ENCODE data around the gene OR4K13. TPM values are rescaled to one million over a fixed set of nuclear protein-coding genes. Genes with fewer than 3 reads are reported as not detected.

Gene OR4K13
- polyA plus RNA-seq, 1 donor (not counting 4 experiments of a cell fraction or from before 2014, with no cell fraction given), result not detected

DNA sequence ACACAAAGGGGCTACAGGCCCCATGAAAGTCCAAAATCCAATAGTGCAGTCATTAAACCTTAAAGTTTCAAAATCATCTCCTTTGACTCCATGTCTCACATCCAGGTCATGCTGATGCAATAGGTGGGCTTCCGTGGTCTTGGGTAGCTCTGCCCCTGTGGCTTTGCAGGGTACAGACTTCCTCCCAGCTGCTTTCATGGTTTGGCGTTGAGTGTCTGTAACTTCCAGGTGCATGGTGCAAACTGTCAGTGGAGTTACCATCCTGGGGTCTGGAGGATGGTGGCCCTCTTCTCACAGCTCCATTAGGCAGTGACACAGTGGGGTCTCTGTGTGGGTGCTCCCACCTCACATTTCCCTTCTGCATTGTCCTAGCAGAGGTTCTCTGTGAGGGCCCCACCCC lies 42.4 kb downstream of the OR4K13 start:
- Histone ChIP-seq H3K4me1 (ENCODE audit: control insufficient read depth, extremely low read depth, insufficient read depth, low read length) (no peaks in the 10 kb centered on the region), H3K9ac (ENCODE audit: control insufficient read depth, extremely low read depth, insufficient read depth, low read length) (no peak overlapping the region), H2AFZ (ENCODE audit: control insufficient read depth, low read length) (no peak overlapping the region), H3K4me2 (ENCODE audit: control insufficient read depth, extremely low read depth, insufficient read depth, low read depth, low read length) (no peak overlapping the region), H3K9me3 (ENCODE audit: control insufficient read depth, low read depth, low read length) (no peaks in the 10 kb centered on the region), H3K79me2 (ENCODE audit: control insufficient read depth, insufficient read depth, low read length) (no peaks in the 10 kb centered on the region), H4K20me1 (ENCODE audit: control insufficient read depth, extremely low read depth, insufficient read depth, low read length) (no peaks in the 10 kb centered on the region), H3K27me3 (ENCODE audit: control insufficient read depth, extremely low read depth, insufficient read depth, low read length) (no peaks in the 10 kb centered on the region), H3K36me3 (ENCODE audit: control insufficient read depth in 2 of 2, extremely low read depth in 1 of 2, insufficient read depth in 2 of 2, low read length in 2 of 2) (no peaks in the 10 kb centered on the region), H3K4me3 (ENCODE audit: control insufficient read depth in 2 of 3, extremely low read depth in 1 of 3, insufficient read depth in 2 of 3, low read depth in 1 of 3, low read length in 3 of 3) (no peak overlapping the region), H3K9me1 (ENCODE audit: control insufficient read depth, extremely low read depth, insufficient read depth, low read length) (no peaks in the 10 kb centered on the region), H3K27ac (ENCODE audit: control insufficient read depth, insufficient read depth, low read length) (no peak overlapping the region)
- TF ChIP-seq EZH2 (IDR thresholded peaks at IDR 0.05; ENCODE audit: low read length) (no peak), CTCF (optimal IDR thresholded peaks at IDR 0.05 in 1 of 3, IDR thresholded peaks at IDR 0.05 in 1 of 3, conservative IDR thresholded peaks at IDR 0.05 in 1 of 3; ENCODE audit: extremely low read depth in 1 of 3, insufficient read depth in 2 of 3, low read length in 3 of 3) (no peak)
- dilution Hi-C loops (cut with MboI; ENCODE audit: extremely low pct_ligation_motif_present, low sequenced_read_pairs), result no loop called here
- FAIRE-seq (no peak), DNase-seq (ENCODE audit: low read depth, low spot score) (no peak)

Other genes with a start within 250 kb of the OR4K13 start
- gene OR4N2, start 232.3 kb downstream of the OR4K13 start, polyA plus RNA-seq, result not detected in 3 replicates
- gene OR4K2, start 160.9 kb downstream of the OR4K13 start, polyA plus RNA-seq, result not detected in 3 replicates
- gene OR4K5, start 115.4 kb downstream of the OR4K13 start, polyA plus RNA-seq, result not detected in 3 replicates
- gene OR4K1, start 105.1 kb downstream of the OR4K13 start, polyA plus RNA-seq, result not detected in 3 replicates
- not detected in 3 replicates for gene OR4K15, start 60.4 kb downstream of the OR4K13 start, polyA plus RNA-seq
- not detected in 3 replicates for gene OR4Q2, start 33.9 kb downstream of the OR4K13 start, polyA plus RNA-seq
- gene OR4K14, start 16.7 kb downstream of the OR4K13 start, polyA plus RNA-seq, result not detected in 3 replicates
- not detected in 3 replicates for gene OR4L1, start 24.0 kb upstream of the OR4K13 start, polyA plus RNA-seq
- gene OR4K17, start 74.7 kb upstream of the OR4K13 start, polyA plus RNA-seq, result not detected in 3 replicates
- gene OR4N5, start 102.8 kb upstream of the OR4K13 start, polyA plus RNA-seq, result not detected in 3 replicates
- gene OR11G2, start 154.9 kb upstream of the OR4K13 start, polyA plus RNA-seq, result not detected in 3 replicates
- not detected in 3 replicates for gene OR11H6, start 187.7 kb upstream of the OR4K13 start, polyA plus RNA-seq
- gene OR11H7, start 192.9 kb upstream of the OR4K13 start, polyA plus RNA-seq, result not detected in 3 replicates
- not detected in 3 replicates for gene OR11H4, start 203.2 kb upstream of the OR4K13 start, polyA plus RNA-seq

Data from keratinocyte (primary cell).